CD4-positive, alpha-beta T cell treated with Interleukin-10 for 1 hour (primary cell): ENCODE results near the gene HPF1.

Source experiments
- DNase-seq: peaks from one replicate; pipeline ENCODE4 v3.0.0-alpha.2; 2020

HPF1 gene

GRCh38 chr4:169730564-169730963, 27.2 kb downstream of the HPF1 start:
- no peak for DNase-seq

- DNase-seq: no peak
These were observed 30.1 kb downstream of the HPF1 start for GRCh38 chr4:169727616-169728015.

- DNase-seq: no peak
These were observed 33.5 kb downstream of the HPF1 start for GRCh38 chr4:169724260-169724659.

GRCh38 chr4:169723207-169723965, 34.4 kb downstream of the HPF1 start:
- DNase-seq: peak; percentile 8

- DNase-seq: no peak
These were observed 37.2 kb downstream of the HPF1 start for GRCh38 chr4:169720529-169720928.

- DNase-seq: no peak
These were observed 41.1 kb downstream of the HPF1 start for GRCh38 chr4:169716677-169717076.

GRCh38 chr4:169715826-169716225, 41.9 kb downstream of the HPF1 start:
- no peak for DNase-seq

GRCh38 chr4:169707958-169708643, 49.6 kb downstream of the HPF1 start:
- DNase-seq: no peak

- no peak for DNase-seq
These were observed 59.4 kb downstream of the HPF1 start for GRCh38 chr4:169698331-169698730.

GRCh38 chr4:169690787-169691186, 67.0 kb downstream of the HPF1 start:
- DNase-seq: no peak

- DNase-seq: no peak
These were observed 68.1 kb downstream of the HPF1 start for GRCh38 chr4:169689681-169690080.

- DNase-seq: no peak
These were observed 75.2 kb downstream of the HPF1 start for GRCh38 chr4:169682372-169683047.
